PC-3 (cell line): ENCODE data around the gene FRMD5. TPM values are rescaled to one million over a fixed set of nuclear protein-coding genes. Genes with fewer than 3 reads are reported as not detected.
A peak's percentile ranks its signal among the peaks of the same experiment; 100 is the strongest.

Source experiments
- ATAC-seq: fragments of 200-7000 bp; cut with Tn5 transposase; 2 replicates; pipeline ENCODE4 v1.9.1; 2020; ENCODE audit warnings: mild to moderate bottlenecking, moderate library complexity
- BruUV-seq: library from RNA; stranded (reverse); fragments of 400-500 nt; replicated peaks from 2 replicates; lab custom pipeline; 2021; lab: Mats Ljungman, UMichigan
- CTCF ChIA-PET: fragments of 300-600 bp; sonication (Branson Sonifier 250); formaldehyde crosslinking; loops from one replicate; lab custom pipeline; 2022; ENCODE audit warnings: antibody characterized with exemption; lab: Charles Lee
- POLR2A ChIA-PET: fragments of 300-600 bp; sonication (Branson Sonifier 250); formaldehyde crosslinking; loops from one replicate; lab custom pipeline; 2022; ENCODE audit warnings: antibody characterized with exemption; ENCODE audit not compliant: unreplicated experiment; lab: Charles Lee
- DNase-seq: peaks from one replicate; pipeline ENCODE4 v3.0.0-alpha.2; 2015
- H2AFZ ChIP-seq: fragments of 300-600 bp; sonication (generic); 2 replicates; pipeline ENCODE4 v1.6.0; 2016; ENCODE audit warnings: antibody characterized with exemption, low read length
- H3F3A ChIP-seq: fragments of 300-600 bp; sonication (generic); one replicate; pipeline ENCODE4 v1.6.0; 2017; ENCODE audit warnings: antibody characterized with exemption, low read length, control low read depth, mild to moderate bottlenecking; ENCODE audit not compliant: unreplicated experiment
- H3K27ac ChIP-seq: fragments of 300-600 bp; sonication (generic); 2 replicates; pipeline ENCODE4 v1.5.1; 2016; ENCODE audit warnings: mild to moderate bottlenecking, low read length
- H3K27me3 ChIP-seq: fragments of 300-600 bp; sonication (generic); 2 replicates; pipeline ENCODE4 v1.6.1; 2016; ENCODE audit warnings: low read length, mixed read lengths
- H3K36me3 ChIP-seq: fragments of 300-600 bp; sonication (generic); 2 replicates; pipeline ENCODE4 v1.6.1; 2016; ENCODE audit warnings: low read depth, mixed run types, low read length, mixed read lengths
- H3K4me1 ChIP-seq: fragments of 300-600 bp; sonication (generic); 2 replicates; pipeline ENCODE4 v1.5.1; 2016; ENCODE audit warnings: low read length; ENCODE audit not compliant: insufficient read depth
- H3K4me2 ChIP-seq: fragments of 300-600 bp; sonication (generic); 2 replicates; pipeline ENCODE4 v1.6.0; 2016; ENCODE audit warnings: low read length
- H3K4me3 ChIP-seq: fragments of 300-600 bp; sonication (generic); 2 replicates; pipeline ENCODE4 v1.5.1; 2016; ENCODE audit warnings: mild to moderate bottlenecking, low read length, mixed read lengths
- H3K79me2 ChIP-seq: fragments of 300-600 bp; sonication (generic); 2 replicates; pipeline ENCODE4 v1.6.1; 2017; ENCODE audit warnings: low read length, mixed read lengths
- H3K9ac ChIP-seq: fragments of 300-600 bp; sonication (generic); 2 replicates; pipeline ENCODE4 v1.6.0; 2016; ENCODE audit warnings: mild to moderate bottlenecking, low read length
- H3K9me2 ChIP-seq: fragments of 300-600 bp; sonication (generic); replicated peaks from 2 replicates; pipeline ENCODE4 v1.6.1; 2016; ENCODE audit warnings: mixed run types, low read length, mixed read lengths
- H3K9me3 ChIP-seq: fragments of 300-600 bp; sonication (generic); 2 replicates; pipeline ENCODE4 v1.6.1; 2016; ENCODE audit warnings: low read length, mixed read lengths
- H4K20me1 ChIP-seq: fragments of 300-600 bp; sonication (generic); 2 replicates; pipeline ENCODE4 v1.6.1; 2016; ENCODE audit warnings: low read length, mixed read lengths
- CTCF ChIP-seq: fragments of 300-600 bp; sonication (generic); conservative IDR thresholded peaks from 2 replicates; pipeline ENCODE4 v1.5.1; 2017; ENCODE audit warnings: antibody characterized with exemption, low read depth, mild to moderate bottlenecking, low read length
- EZH2 ChIP-seq: fragments of 300-600 bp; sonication (generic); IDR thresholded peaks from one replicate; pipeline ENCODE4 v1.6.1; 2017; ENCODE audit warnings: antibody characterized with exemption, mild to moderate bottlenecking, low read length; ENCODE audit not compliant: unreplicated experiment
- EZH2phosphoT487 ChIP-seq: fragments of 300-600 bp; sonication (generic); IDR thresholded peaks from 2 replicates; pipeline ENCODE4 v1.6.1; 2018; ENCODE audit warnings: mild to moderate bottlenecking, antibody characterized with exemption, low read length, borderline replicate concordance
- intact Hi-C: fragments of 100-400 bp; cut with micrococcal nuclease; formaldehyde crosslinking; loops from 2 replicates; pipeline ENCODE4 v1.9.0; 2023
- total RNA-seq: library from RNA; depleted of rRNA; stranded (reverse); fragments of >200 nt; gene quantifications from 2 replicates; pipeline ENCODE4 v1.2.3, GENCODE V29; 2014

The FRMD5 gene
- total RNA-seq, 1 experiment from 2014 or later: 8.7 TPM

- intact Hi-C loops: no loop called here
- H3K36me3 ChIP-seq: no peaks in the 10 kb centered on the region
- no peak overlapping the region for H3K4me3 ChIP-seq
- no peak overlapping the region for H3K9ac ChIP-seq
- peaks cover 7% of the 10 kb centered on the region; the same call in 1 of the 2 replicates for H3K4me1 ChIP-seq
- POLR2A ChIA-PET: no interaction called here
- ATAC-seq (peak; percentile 27; the same call in 1 of the 2 replicates), DNase-seq (peak; percentile 33)
- BruUV-seq: no TSS peak
- no peaks in the 10 kb centered on the region for H3K27me3 ChIP-seq
- no peak overlapping the region for H3K27ac ChIP-seq
- CTCF ChIA-PET: no interaction called here
- no peaks in the 10 kb centered on the region for H3K79me2 ChIP-seq
- TF ChIP-seq EZH2: no peak
- TF ChIP-seq CTCF: no peak
- TF ChIP-seq EZH2phosphoT487: no peak
- no peaks in the 10 kb centered on the region for H3K9me3 ChIP-seq
- H4K20me1 ChIP-seq: no peaks in the 10 kb centered on the region
- H2AFZ ChIP-seq: no peak overlapping the region
- no peaks in the 10 kb centered on the region for H3F3A ChIP-seq
- H3K9me2 ChIP-seq: no peaks in the 10 kb centered on the region
- H3K4me2 ChIP-seq: no peak overlapping the region
Observed at GRCh38 chr15:43927203-43927602, 267.9 kb downstream of the FRMD5 start.

GRCh38 chr15:43923553-43923952 is 271.5 kb downstream of the FRMD5 start:
- no peaks in the 10 kb centered on the region for H3K79me2 ChIP-seq
- no peak overlapping the region for H3K4me3 ChIP-seq
- TF ChIP-seq CTCF (no peak), EZH2phosphoT487 (no peak), EZH2 (no peak)
- H3K9me3 ChIP-seq: no peaks in the 10 kb centered on the region
- no TSS peak for BruUV-seq
- no peaks in the 10 kb centered on the region for H3F3A ChIP-seq
- intact Hi-C loops: no loop called here
- DNase-seq: no peak
- POLR2A ChIA-PET: no interaction called here
- peaks cover 10% of the 10 kb centered on the region; the same call in 1 of the 2 replicates for H3K4me1 ChIP-seq
- no peak overlapping the region for H3K9ac ChIP-seq
- H3K4me2 ChIP-seq: no peak overlapping the region
- no peaks in the 10 kb centered on the region for H3K27me3 ChIP-seq
- CTCF ChIA-PET: no interaction called here
- ATAC-seq: no peak
- H3K9me2 ChIP-seq: no peaks in the 10 kb centered on the region
- H3K27ac ChIP-seq: no peak overlapping the region
- no peaks in the 10 kb centered on the region for H4K20me1 ChIP-seq
- H3K36me3 ChIP-seq: no peaks in the 10 kb centered on the region
- no peak overlapping the region for H2AFZ ChIP-seq

- no peaks in the 10 kb centered on the region for H3K36me3 ChIP-seq
- H3K4me1 ChIP-seq: peaks cover 4% of the 10 kb centered on the region; the same call in 1 of the 2 replicates
- intact Hi-C loops: no loop called here
- DNase-seq: peak; percentile 26
- no peaks in the 10 kb centered on the region for H3K79me2 ChIP-seq
- H3K9me3 ChIP-seq: no peaks in the 10 kb centered on the region
- no peak for ATAC-seq
- no peak overlapping the region for H3K27ac ChIP-seq
- no TSS peak for BruUV-seq
- no peak overlapping the region for H3K9ac ChIP-seq
- no peak overlapping the region for H2AFZ ChIP-seq
- no peaks in the 10 kb centered on the region for H3K27me3 ChIP-seq
- TF ChIP-seq CTCF (no peak), EZH2phosphoT487 (no peak), EZH2 (no peak)
- H3F3A ChIP-seq: no peaks in the 10 kb centered on the region
- no peaks in the 10 kb centered on the region for H3K9me2 ChIP-seq
- H4K20me1 ChIP-seq: no peaks in the 10 kb centered on the region
- ChIA-PET CTCF (interaction anchor here (0.6 kb wide), 1 partner anchor 202 kb away, joined by 3 read pairs; no protein-coding TSS in a partner anchor), POLR2A (no interaction called here)
- H3K4me3 ChIP-seq: no peak overlapping the region
- no peak overlapping the region for H3K4me2 ChIP-seq
Observed at GRCh38 chr15:43922021-43922420, 273.1 kb downstream of the FRMD5 start.
